ENCODE results near the gene ZNF512B. TPM values are rescaled to one million over a fixed set of nuclear protein-coding genes. Genes with fewer than 3 reads are reported as not detected.

The ZNF512B gene
- total RNA-seq, 1 donor from 2014 or later = 13.7 TPM

DNA sequence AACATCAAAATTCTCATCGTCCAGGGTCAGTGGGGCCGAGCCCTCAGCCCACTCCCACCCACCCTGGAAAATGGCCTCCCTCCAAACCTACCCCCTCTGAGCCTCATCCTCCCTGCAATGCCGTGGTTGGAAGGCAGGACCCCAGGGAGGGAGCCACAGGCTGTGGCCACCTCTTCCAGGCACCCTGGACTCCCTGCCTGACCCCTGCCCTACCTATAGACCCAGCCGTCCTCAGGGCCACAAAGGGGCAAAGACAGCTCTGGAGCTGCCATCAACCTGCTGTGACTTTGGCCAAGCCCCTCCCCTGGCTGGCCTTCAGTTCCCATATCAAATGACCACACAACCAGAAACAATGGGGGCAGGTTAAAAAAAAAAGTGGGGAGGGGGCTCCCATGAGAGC lies 11.3 kb downstream of the ZNF512B start:
- no peak for ATAC-seq
- Histone ChIP-seq H3K27me3 (ENCODE audit: low read depth) (no peaks in the 10 kb centered on the region), H3K9me3 (no peaks in the 10 kb centered on the region), H3K36me3 (peaks cover 26% of the 10 kb centered on the region), H3K4me1 (peaks cover 34% of the 10 kb centered on the region), H3K4me3 (no peak overlapping the region), H3K27ac (no peak overlapping the region)
- no peak for DNase-seq
- TF ChIP-seq, protein P1, sequence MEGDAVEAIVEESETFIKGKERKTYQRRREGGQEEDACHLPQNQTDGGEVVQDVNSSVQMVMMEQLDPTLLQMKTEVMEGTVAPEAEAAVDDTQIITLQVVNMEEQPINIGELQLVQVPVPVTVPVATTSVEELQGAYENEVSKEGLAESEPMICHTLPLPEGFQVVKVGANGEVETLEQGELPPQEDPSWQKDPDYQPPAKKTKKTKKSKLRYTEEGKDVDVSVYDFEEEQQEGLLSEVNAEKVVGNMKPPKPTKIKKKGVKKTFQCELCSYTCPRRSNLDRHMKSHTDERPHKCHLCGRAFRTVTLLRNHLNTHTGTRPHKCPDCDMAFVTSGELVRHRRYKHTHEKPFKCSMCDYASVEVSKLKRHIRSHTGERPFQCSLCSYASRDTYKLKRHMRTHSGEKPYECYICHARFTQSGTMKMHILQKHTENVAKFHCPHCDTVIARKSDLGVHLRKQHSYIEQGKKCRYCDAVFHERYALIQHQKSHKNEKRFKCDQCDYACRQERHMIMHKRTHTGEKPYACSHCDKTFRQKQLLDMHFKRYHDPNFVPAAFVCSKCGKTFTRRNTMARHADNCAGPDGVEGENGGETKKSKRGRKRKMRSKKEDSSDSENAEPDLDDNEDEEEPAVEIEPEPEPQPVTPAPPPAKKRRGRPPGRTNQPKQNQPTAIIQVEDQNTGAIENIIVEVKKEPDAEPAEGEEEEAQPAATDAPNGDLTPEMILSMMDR (IDR thresholded peaks at IDR 0.05) = no peak
- intact Hi-C loops (cut with DNase I) = no loop called here

- peak overlapping the region; percentile 86 for H3K4me3 ChIP-seq
- intact Hi-C loops (cut with DNase I) = no loop called here
These were observed 11.9 kb downstream of the ZNF512B start for GRCh38 chr20:63957690-63958441.

DNA sequence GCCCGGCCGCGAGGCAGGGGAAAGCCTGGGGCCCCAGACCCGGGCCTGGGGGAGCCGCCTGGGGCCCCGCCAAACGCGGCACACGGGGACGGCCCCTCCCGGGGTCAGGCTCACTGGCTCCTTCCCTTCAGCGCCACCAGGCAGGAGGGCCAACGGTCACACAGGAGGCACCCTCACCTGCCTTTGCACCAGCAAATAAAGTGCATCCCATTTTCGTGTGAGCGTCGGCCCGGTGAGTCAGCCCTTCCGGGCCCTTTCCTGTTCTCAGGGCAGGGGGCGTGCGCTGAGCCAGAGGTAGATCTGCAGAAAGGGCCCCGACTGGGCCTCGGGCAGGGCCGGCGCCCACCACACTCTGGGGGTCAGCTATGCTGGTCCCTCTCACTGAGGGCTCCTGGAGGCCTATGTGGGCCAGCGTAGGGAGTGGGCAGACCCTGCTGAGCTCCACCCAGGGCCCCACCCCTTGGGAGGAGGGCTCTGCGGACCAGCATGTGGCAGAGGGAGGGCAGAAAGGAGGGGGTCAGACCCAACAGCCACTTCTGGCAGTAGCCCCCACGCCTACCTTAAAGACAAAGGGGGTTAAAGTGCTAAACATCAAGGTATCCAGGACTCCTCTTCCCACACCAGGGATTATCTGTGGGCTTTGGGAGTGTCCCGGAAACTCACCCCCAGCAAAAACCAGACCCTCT lies 12.6 kb downstream of the ZNF512B start:
- DNase-seq (no peak), ATAC-seq (peak; percentile 46 to 56)
- intact Hi-C loops (cut with DNase I) = no loop called here
- peaks cover 46% of the 10 kb centered on the region for H3K4me1 ChIP-seq
- H3K27me3 ChIP-seq (ENCODE audit: low read depth) = no peaks in the 10 kb centered on the region
- H3K27ac ChIP-seq = peak overlapping the region; percentile 63
- TF ChIP-seq, protein P1 (IDR thresholded peaks at IDR 0.05) = no peak
- peak overlapping the region; percentile 86 for H3K4me3 ChIP-seq
- no peaks in the 10 kb centered on the region for H3K9me3 ChIP-seq
- peaks cover 19% of the 10 kb centered on the region for H3K36me3 ChIP-seq

More at GRCh38 chr20:63957690-63958441, 11.9 kb downstream of the ZNF512B start:
- Histone ChIP-seq H3K27ac (no peak overlapping the region), H3K9me3 (no peaks in the 10 kb centered on the region), H3K4me1 (peaks cover 39% of the 10 kb centered on the region), H3K36me3 (peaks cover 20% of the 10 kb centered on the region), H3K27me3 (ENCODE audit: low read depth) (no peaks in the 10 kb centered on the region)
- TF ChIP-seq, protein P1 (IDR thresholded peaks at IDR 0.05) = no peak
- no peak for DNase-seq
- ATAC-seq = no peak

- ATAC-seq (no peak), DNase-seq (no peak)
These were observed 13.1 kb downstream of the ZNF512B start for GRCh38 chr20:63956664-63957003.

DNA sequence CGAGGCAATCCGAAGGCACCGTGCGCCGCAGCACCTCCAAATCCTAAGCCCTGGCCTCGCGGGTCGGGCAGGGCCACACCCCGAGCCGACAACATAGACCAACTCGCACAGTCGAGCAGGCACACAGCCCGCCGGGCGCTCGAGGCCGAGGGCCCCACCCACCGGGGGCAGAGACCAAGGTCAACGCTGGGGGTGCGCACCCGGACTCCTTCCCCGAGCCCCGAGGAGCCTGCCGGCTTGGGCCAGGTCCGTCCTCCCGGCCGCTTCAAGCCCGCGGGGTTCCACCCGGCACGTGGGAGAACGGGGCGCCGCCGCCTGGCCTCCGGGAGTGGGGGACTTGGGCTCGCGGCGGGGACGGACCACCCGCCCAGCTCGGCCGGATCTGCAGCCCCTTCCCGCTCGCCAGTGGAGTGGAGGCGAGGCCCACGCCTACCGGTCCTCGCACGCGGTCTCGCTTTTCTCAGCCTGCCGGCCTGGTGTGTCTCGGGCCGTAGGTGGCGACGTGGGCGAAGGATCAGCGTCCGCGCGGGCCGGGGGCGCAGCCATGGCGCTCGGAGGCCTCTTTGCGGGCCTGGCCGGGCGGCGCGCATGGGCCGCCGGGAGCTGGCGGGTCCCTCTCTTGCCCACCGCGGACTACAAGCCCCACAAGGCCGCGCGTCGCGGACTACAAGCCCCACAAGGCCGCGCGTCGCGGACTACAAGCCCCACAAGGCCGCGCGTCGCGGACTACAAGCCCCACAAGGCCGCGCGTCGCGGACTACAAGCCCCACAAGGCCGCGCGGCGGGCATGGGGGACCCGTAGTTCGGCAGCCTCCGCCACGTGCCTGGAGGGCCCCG lies 13.7 kb downstream of the ZNF512B start, which contains the start of gene UCKL1:
UCKL1 (minus strand) TSS at position 590 of the 837 bp plus-strand sequence; CDS start at position 546, 44 bp downstream.
- H3K27me3 ChIP-seq (ENCODE audit: low read depth) = no peaks in the 10 kb centered on the region
- H3K36me3 ChIP-seq = peaks cover 10% of the 10 kb centered on the region
- TF ChIP-seq, protein P1 (IDR thresholded peaks at IDR 0.05) = no peak
- peaks cover 57% of the 10 kb centered on the region for H3K4me1 ChIP-seq
- intact Hi-C loops (cut with DNase I) = no loop called here
- H3K4me3 ChIP-seq = peak within 1 kb of the TSS; percentile 86
- ATAC-seq (peak; percentile 91 to 93), DNase-seq (peak; percentile 95)
- H3K9me3 ChIP-seq = no peaks in the 10 kb centered on the region
- H3K27ac ChIP-seq = peak within 1 kb of the TSS; percentile 90

More at GRCh38 chr20:63956664-63957003, 13.1 kb downstream of the ZNF512B start:
- TF ChIP-seq, protein P1 (IDR thresholded peaks at IDR 0.05) = no peak
- intact Hi-C loops (cut with DNase I) = no loop called here
- Histone ChIP-seq H3K27ac (peak overlapping the region; percentile 63), H3K36me3 (peaks cover 16% of the 10 kb centered on the region), H3K27me3 (ENCODE audit: low read depth) (no peaks in the 10 kb centered on the region), H3K4me3 (peak overlapping the region; percentile 86), H3K4me1 (peaks cover 51% of the 10 kb centered on the region), H3K9me3 (no peaks in the 10 kb centered on the region)

Measured in lower lobe of right lung (tissue), 2 donors.